Panc1 (cell line): Measurements from ENCODE around the gene POC1B. TPM values are rescaled to one million over a fixed set of nuclear protein-coding genes. Genes with fewer than 3 reads are reported as not detected.

Source experiments
- ATAC-seq: fragments of 200-7000 bp; cut with Tn5 transposase; 2 replicates; pipeline ENCODE4 v1.9.1; 2020; ENCODE audit warnings: mild to moderate bottlenecking, moderate library complexity
- BruUV-seq: library from RNA; stranded (reverse); fragments of 400-500 nt; replicated peaks from 2 replicates; lab custom pipeline; 2021; lab: Mats Ljungman, UMichigan
- CTCF ChIA-PET: fragments of 300-600 bp; sonication (Branson Sonifier 250); formaldehyde crosslinking; loops from one replicate; lab custom pipeline; 2022; ENCODE audit warnings: antibody characterized with exemption; lab: Charles Lee
- POLR2A ChIA-PET: fragments of 300-600 bp; sonication (Branson Sonifier 250); formaldehyde crosslinking; loops from one replicate; lab custom pipeline; 2022; ENCODE audit warnings: antibody characterized with exemption; lab: Charles Lee
- DNase-seq: peaks from one replicate; pipeline ENCODE4 v3.0.0-alpha.2; 2010; ENCODE audit warnings: low read depth, low spot score
- H3K27ac ChIP-seq: 2 replicates; pipeline ENCODE4 v1.5.1; 2011; ENCODE audit warnings: mild to moderate bottlenecking, low read length, inconsistent platforms
- H3K27me3 ChIP-seq: fragments of 200-500 bp; sonication (Bioruptor generic); 2 replicates; pipeline ENCODE4 v1.6.0; 2014; ENCODE audit warnings: low read length, inconsistent platforms; ENCODE audit not compliant: control insufficient read depth, insufficient read depth
- H3K36me3 ChIP-seq: fragments of 200-500 bp; sonication (Bioruptor generic); 2 replicates; pipeline ENCODE4 v1.5.1; 2014; ENCODE audit warnings: inconsistent platforms, mild to moderate bottlenecking, low read length, moderate library complexity; ENCODE audit not compliant: control insufficient read depth, insufficient read depth
- H3K4me1 ChIP-seq: 2 replicates; pipeline ENCODE4 v1.5.1; 2011; ENCODE audit warnings: inconsistent platforms, mild to moderate bottlenecking, low read length, moderate library complexity; ENCODE audit not compliant: control insufficient read depth, insufficient read depth
- H3K4me3 ChIP-seq, 2 experiments: 2 replicates each; pipeline ENCODE4 v1.5.1; 2011 to 2012; ENCODE audit warnings: low read depth in 2 of 2, low read length in 2 of 2, mild to moderate bottlenecking in 2 of 2, inconsistent platforms in 1 of 2, moderate library complexity in 1 of 2
- H3K9me3 ChIP-seq: fragments of 200-500 bp; sonication (Bioruptor generic); 2 replicates; pipeline ENCODE4 v1.5.1; 2014; ENCODE audit warnings: low read depth, mild to moderate bottlenecking, inconsistent platforms, low read length, moderate library complexity; ENCODE audit not compliant: control insufficient read depth, insufficient read depth
- REST ChIP-seq, 2 experiments: IDR thresholded peaks; 2 replicates each; pipeline ENCODE4 v1.6.1; 2011 to 2012; ENCODE audit warnings: low read depth in 2 of 2, control low read depth in 1 of 2, low read length in 1 of 2, mild to moderate bottlenecking in 1 of 2, moderate library complexity in 1 of 2; ENCODE audit not compliant: insufficient read depth in 1 of 2
- SIN3A ChIP-seq: IDR thresholded peaks from 2 replicates; pipeline ENCODE4 v1.6.1; 2012; ENCODE audit warnings: low read depth, mild to moderate bottlenecking, low read length, moderate library complexity, borderline replicate concordance; ENCODE audit not compliant: insufficient read depth
- in situ Hi-C: cut with HindIII; loops from 2 replicates; pipeline ENCODE4 v1.10.0; 2016; ENCODE audit warnings: low sequenced_read_pairs, low pct_unique_long_range_greater_than_20kb
- intact Hi-C: fragments of 100-400 bp; cut with micrococcal nuclease; formaldehyde crosslinking; loops from one replicate; pipeline ENCODE4 v1.10.0; 2022; ENCODE audit not compliant: unreplicated experiment
- total RNA-seq: library from RNA; stranded (reverse); gene quantifications from one replicate; pipeline ENCODE4 v1.2.1, GENCODE V29; 2021; ENCODE audit not compliant: unreplicated experiment
- TF ChIP-seq, protein P1 (sequence below): fragments of 450-650 bp; IDR thresholded peaks from 2 replicates; pipeline ENCODE4 v1.5.1; 2017; ENCODE audit warnings: mild to moderate bottlenecking

The POC1B gene
- total RNA-seq, 1 experiment from 2014 or later, result 7.3 TPM

DNA sequence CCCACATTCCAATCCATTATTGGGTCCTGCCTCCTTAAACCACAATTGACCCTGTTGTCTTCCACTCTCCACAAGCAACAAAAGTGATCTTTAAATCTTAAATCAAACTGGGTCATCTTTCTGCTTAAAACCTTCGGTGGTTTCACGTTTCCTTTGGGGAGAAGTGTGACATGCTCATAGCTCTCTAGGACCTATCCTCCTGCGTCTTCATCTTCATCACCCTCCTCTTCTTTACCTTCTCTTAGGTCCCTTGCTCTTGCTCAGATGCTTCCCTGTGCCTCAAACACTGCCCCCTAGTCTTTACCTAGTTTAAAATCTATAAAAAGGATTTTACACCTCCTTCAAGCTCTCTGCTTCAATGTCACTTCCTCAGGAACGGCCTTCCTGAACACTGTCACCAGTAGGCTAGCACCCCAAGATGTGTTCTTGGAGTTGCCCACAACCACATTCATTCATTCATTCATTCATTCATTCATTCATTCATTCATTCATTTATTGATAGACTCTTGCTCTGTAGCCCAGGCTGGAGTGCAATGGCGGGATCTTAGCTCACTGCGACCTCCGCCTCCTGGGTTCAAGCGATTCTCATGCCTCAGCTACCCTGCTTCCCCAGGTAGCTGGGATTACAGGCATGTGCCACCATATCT is 48.1 kb downstream of the POC1B start:
- no peaks in the 10 kb centered on the region for H3K36me3 ChIP-seq
- H3K9me3 ChIP-seq, result no peaks in the 10 kb centered on the region
- in situ Hi-C loops, result no loop called here
- POLR2A ChIA-PET, result no interaction called here
- BruUV-seq, result no TSS peak
- H3K4me3 ChIP-seq, result no peak overlapping the region
- H3K4me1 ChIP-seq, result no peaks in the 10 kb centered on the region
- no peak for ATAC-seq
- CTCF ChIA-PET, result no interaction called here
- H3K27me3 ChIP-seq, result no peaks in the 10 kb centered on the region
- intact Hi-C loops, result loop anchor here (5.0 kb wide), 1 partner anchor 35 kb away; no protein-coding TSS in a partner anchor
- TF ChIP-seq, protein P1, sequence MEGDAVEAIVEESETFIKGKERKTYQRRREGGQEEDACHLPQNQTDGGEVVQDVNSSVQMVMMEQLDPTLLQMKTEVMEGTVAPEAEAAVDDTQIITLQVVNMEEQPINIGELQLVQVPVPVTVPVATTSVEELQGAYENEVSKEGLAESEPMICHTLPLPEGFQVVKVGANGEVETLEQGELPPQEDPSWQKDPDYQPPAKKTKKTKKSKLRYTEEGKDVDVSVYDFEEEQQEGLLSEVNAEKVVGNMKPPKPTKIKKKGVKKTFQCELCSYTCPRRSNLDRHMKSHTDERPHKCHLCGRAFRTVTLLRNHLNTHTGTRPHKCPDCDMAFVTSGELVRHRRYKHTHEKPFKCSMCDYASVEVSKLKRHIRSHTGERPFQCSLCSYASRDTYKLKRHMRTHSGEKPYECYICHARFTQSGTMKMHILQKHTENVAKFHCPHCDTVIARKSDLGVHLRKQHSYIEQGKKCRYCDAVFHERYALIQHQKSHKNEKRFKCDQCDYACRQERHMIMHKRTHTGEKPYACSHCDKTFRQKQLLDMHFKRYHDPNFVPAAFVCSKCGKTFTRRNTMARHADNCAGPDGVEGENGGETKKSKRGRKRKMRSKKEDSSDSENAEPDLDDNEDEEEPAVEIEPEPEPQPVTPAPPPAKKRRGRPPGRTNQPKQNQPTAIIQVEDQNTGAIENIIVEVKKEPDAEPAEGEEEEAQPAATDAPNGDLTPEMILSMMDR, result no peak; the same call in 1 of the 2 replicates
- TF ChIP-seq SIN3A (no peak), REST (IDR thresholded peaks at IDR 0.05; ENCODE audit: insufficient read depth in 1 of 2, low read depth in 2 of 2, low read length in 1 of 2) (no peak)
- no peak for DNase-seq
- H3K27ac ChIP-seq, result no peak overlapping the region

DNA sequence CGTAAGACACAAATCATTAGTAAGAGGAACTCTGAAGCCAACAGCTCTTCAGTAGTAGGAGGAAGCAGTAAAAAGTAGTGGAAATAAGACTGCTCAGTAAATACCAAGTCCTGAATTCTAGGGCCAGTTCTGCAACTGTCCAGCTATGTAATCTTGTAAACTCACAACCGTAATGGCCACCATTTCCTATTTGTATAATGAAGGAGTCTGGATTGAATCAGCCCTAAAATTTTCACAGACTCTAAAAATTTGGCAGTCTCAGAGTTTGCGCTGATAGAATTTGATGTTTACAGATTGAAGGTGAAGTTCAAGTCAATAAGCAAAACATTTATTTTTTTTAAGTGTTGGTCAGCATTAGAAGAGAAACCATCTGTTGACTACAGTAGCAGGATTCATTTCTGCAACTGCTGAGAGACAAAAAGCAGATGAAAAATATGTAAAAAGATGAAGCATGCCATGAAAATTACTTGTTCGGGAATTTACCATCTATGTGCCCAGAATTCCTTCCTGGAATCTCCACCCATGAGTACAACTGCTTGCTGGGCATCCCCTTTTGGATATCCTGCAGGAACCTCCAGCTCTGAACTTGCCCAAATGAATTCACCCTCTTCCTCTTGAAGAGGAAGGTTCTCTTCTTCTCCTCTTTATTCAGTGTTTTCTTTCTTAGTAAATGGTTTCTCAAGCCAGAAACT is 48.8 kb downstream of the POC1B start:
- BruUV-seq, result no TSS peak
- in situ Hi-C loops, result no loop called here
- DNase-seq, result no peak
- POLR2A ChIA-PET, result no interaction called here
- H3K36me3 ChIP-seq, result no peaks in the 10 kb centered on the region
- H3K27me3 ChIP-seq, result no peaks in the 10 kb centered on the region
- H3K4me1 ChIP-seq, result no peaks in the 10 kb centered on the region
- ATAC-seq, result no peak
- CTCF ChIA-PET, result no interaction called here
- TF ChIP-seq, protein P1, result no peak
- no peak for TF ChIP-seq REST (IDR thresholded peaks at IDR 0.05; ENCODE audit: insufficient read depth in 1 of 2, low read depth in 2 of 2, low read length in 1 of 2)
- intact Hi-C loops, result loop anchor here (5.0 kb wide), 1 partner anchor 35 kb away; no protein-coding TSS in a partner anchor
- no peaks in the 10 kb centered on the region for H3K9me3 ChIP-seq
- H3K4me3 ChIP-seq, result no peak overlapping the region
- H3K27ac ChIP-seq, result no peak overlapping the region
